Upper lobe of right lung (tissue), 1 donor: ENCODE data around the gene TIPRL. TPM values are rescaled to one million over a fixed set of nuclear protein-coding genes. Genes with fewer than 3 reads are reported as not detected.
"Not testable (repeated sequence)": the region's sequence is repeated elsewhere in the genome, so short reads cannot be mapped to it uniquely, and the experiment has no call there.

ENCODE experiments used
- ATAC-seq: fragments of 200-7000 bp; cut with Tn5 transposase; one replicate; pipeline ENCODE4 v1.9.1; 2020; ENCODE audit warnings: mild to moderate bottlenecking, moderate library complexity
- DNase-seq: peaks from one replicate; pipeline ENCODE4 v3.0.0-alpha.2; 2020
- H3K27ac ChIP-seq: fragments of 200-600 bp; one replicate; pipeline ENCODE4 v1.8.0; 2022
- H3K27me3 ChIP-seq: fragments of 200-600 bp; one replicate; pipeline ENCODE4 v1.8.0; 2022; ENCODE audit warnings: mild to moderate bottlenecking
- H3K36me3 ChIP-seq: fragments of 200-600 bp; one replicate; pipeline ENCODE4 v1.8.0; 2022
- H3K4me1 ChIP-seq: fragments of 200-600 bp; one replicate; pipeline ENCODE4 v1.8.0; 2022
- H3K4me3 ChIP-seq: fragments of 200-600 bp; one replicate; pipeline ENCODE4 v1.8.0; 2022; ENCODE audit warnings: mild to moderate bottlenecking
- H3K9me3 ChIP-seq: fragments of 200-600 bp; one replicate; pipeline ENCODE4 v1.8.0; 2022
- intact Hi-C: fragments of 100-400 bp; cut with DNase I; formaldehyde crosslinking; loops from one replicate; pipeline ENCODE4 v1.11.0; 2022
- total RNA-seq: library from RNA; stranded (reverse); fragmentation: NEBNext Ultra II Directional; extraction: Animal tissue kit (Norgen Biotek cat#: 25700); gene quantifications from one replicate; pipeline ENCODE4 v1.2.1, GENCODE V29; 2021
- TF ChIP-seq, protein P1 (sequence below): fragments of 200-600 bp; IDR thresholded peaks from one replicate; pipeline ENCODE4 v1.8.0; 2022; ENCODE audit warnings: antibody characterized with exemption
- donor health status: DM: no; HTN: yes; CAD: no; lungs with severe emphysema.

Gene TIPRL
- total RNA-seq, 1 donor from 2014 or later = 26.9 TPM

DNA sequence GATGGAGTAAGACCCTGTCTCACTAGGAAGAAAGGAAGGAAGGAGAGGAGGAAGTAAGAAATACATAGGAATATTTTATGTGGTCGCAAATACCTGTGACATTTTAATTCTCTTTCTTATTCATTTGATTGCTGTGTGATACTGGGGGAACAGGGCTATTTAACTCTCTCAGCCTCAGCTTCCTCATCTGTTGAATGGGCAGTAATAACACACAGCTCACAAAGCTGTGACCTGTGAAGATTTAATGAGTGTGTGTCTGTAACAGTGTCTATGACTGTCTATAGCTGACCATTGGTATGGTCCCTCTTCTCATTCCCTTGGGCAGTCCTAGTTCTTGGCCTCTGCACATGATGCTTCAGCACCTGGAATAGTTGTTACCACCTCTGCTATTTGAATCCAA lies 28.5 kb upstream of the TIPRL start:
- intact Hi-C loops = no loop called here
- Histone ChIP-seq H3K9me3 (no peaks in the 10 kb centered on the region), H3K4me3 (no peak overlapping the region), H3K36me3 (no peaks in the 10 kb centered on the region), H3K27ac (no peak overlapping the region), H3K4me1 (no peaks in the 10 kb centered on the region), H3K27me3 (no peaks in the 10 kb centered on the region)
- TF ChIP-seq, protein P1, sequence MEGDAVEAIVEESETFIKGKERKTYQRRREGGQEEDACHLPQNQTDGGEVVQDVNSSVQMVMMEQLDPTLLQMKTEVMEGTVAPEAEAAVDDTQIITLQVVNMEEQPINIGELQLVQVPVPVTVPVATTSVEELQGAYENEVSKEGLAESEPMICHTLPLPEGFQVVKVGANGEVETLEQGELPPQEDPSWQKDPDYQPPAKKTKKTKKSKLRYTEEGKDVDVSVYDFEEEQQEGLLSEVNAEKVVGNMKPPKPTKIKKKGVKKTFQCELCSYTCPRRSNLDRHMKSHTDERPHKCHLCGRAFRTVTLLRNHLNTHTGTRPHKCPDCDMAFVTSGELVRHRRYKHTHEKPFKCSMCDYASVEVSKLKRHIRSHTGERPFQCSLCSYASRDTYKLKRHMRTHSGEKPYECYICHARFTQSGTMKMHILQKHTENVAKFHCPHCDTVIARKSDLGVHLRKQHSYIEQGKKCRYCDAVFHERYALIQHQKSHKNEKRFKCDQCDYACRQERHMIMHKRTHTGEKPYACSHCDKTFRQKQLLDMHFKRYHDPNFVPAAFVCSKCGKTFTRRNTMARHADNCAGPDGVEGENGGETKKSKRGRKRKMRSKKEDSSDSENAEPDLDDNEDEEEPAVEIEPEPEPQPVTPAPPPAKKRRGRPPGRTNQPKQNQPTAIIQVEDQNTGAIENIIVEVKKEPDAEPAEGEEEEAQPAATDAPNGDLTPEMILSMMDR = no peak
- ATAC-seq = no peak
- no peak for DNase-seq

DNA sequence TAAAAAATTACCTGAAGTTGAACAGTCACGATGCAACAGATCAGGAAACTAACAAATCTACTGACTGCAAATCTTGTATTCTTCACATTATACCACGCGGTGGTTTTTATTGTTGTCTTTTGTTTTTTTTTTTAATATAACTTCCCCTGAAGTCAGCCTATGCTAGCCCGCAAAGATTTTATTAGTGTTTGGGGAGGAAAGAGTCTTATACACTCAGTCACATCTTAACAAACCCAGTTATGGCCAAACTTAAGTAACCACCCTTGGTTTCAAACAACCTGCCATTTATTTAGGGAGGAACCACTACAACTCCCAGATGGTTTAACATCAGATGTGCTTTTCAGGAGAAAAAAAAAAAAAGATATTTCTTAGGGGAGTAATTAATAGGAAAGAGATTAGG lies 26.8 kb upstream of the TIPRL start:
- ATAC-seq = no peak
- intact Hi-C loops = no loop called here
- no peaks in the 10 kb centered on the region for H3K4me1 ChIP-seq
- no peak overlapping the region for H3K27ac ChIP-seq
- DNase-seq = no peak
- H3K9me3 ChIP-seq = no peaks in the 10 kb centered on the region
- H3K27me3 ChIP-seq = no peaks in the 10 kb centered on the region
- TF ChIP-seq, protein P1 = no peak
- H3K36me3 ChIP-seq = no peaks in the 10 kb centered on the region
- H3K4me3 ChIP-seq = no peak overlapping the region

DNA sequence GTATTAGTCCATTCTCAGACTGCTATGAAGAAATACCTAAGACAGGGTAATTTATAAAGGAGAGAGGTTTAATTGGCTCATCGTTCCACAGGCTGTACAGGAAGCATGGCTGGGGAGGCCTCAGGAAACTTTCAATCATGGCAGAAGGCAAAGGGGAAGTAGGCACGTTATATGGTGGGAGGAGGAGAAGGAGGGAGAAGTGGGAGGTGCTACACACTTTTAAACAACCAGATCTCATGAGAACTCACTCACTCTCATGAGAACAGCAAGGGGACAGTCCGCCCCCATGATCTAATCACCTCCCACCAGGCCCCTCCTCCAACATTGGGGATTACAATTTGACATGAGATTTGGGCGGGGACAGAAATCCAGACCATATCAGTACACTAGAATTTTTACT lies 24.1 kb upstream of the TIPRL start:
- DNase-seq, H3K27me3 ChIP-seq, H3K27ac ChIP-seq, H3K36me3 ChIP-seq, intact Hi-C loops, H3K4me3 ChIP-seq, H3K4me1 ChIP-seq, H3K9me3 ChIP-seq: not testable (repeated sequence)
- ATAC-seq = peak; percentile 42

DNA sequence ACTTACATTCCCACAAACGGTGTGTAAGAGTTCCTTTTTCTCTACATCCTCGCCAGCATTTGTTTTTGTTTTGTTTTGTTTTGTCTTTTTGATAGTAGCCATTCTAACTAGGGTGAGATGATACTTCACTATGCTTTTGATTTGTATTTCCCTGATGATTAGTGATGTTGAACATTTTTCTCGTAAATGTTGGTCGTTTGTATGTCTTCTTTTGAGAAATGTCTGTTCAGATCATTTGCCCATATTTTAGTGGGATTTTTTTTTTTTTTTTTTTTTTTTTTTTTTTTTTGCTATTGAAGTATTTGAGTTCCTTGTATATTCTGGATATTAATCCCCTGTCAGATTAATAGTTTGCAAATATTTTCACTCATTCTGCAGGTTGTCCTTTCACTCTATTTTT lies 22.9 kb upstream of the TIPRL start:
- Histone ChIP-seq H3K4me3 (no peak overlapping the region), H3K4me1 (no peaks in the 10 kb centered on the region), H3K27me3 (no peaks in the 10 kb centered on the region), H3K36me3 (no peaks in the 10 kb centered on the region), H3K9me3 (no peaks in the 10 kb centered on the region), H3K27ac (no peak overlapping the region)
- intact Hi-C loops = no loop called here
- no peak for ATAC-seq
- TF ChIP-seq, protein P1 = no peak
- DNase-seq = no peak

DNA sequence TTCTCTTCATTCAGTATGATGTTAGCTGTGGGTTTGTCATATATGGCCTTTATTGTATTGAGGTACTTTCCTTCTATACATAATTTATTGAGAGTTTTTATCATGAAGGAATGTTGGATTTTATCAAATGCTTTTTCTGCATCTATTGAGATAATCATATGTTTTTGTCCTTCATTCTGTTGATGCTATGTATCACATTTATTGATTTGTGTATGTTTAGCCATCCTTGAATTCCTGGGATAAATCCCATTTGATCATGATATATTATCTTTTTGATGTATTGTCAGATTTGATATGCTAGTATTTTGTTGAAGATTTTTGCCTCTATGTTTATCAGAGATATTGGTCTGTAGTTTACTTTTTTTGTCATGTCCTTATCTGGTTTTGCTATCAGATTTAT lies 21.1 kb upstream of the TIPRL start:
- no peaks in the 10 kb centered on the region for H3K4me1 ChIP-seq
- no peaks in the 10 kb centered on the region for H3K27me3 ChIP-seq
- H3K36me3 ChIP-seq = no peaks in the 10 kb centered on the region
- ATAC-seq = no peak
- H3K27ac ChIP-seq = no peak overlapping the region
- H3K4me3 ChIP-seq = no peak overlapping the region
- TF ChIP-seq, protein P1 = no peak
- intact Hi-C loops = no loop called here
- no peak for DNase-seq
- no peaks in the 10 kb centered on the region for H3K9me3 ChIP-seq

DNA sequence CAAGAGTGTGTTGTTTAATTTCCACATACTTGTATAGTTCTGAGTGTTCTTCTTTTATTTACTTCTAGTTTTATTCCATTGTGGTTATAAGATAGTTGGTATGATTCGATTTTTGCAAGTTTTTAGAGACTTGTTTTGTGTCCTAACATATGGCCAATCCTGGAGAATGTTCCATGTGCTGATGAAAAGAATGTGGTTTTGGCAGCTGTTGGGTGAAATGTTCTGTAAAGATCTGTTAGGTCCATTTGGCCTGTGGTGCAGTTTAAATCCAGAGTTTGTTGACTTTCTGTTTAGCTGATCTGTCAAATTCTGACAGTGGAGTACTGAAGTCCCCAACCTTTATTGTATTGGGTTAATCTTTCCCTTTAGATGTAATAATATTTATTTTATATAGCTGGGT lies 19.5 kb upstream of the TIPRL start:
- DNase-seq (no peak), ATAC-seq (no peak)
- Histone ChIP-seq H3K27ac (no peak overlapping the region), H3K9me3 (no peaks in the 10 kb centered on the region), H3K36me3 (no peaks in the 10 kb centered on the region), H3K27me3 (no peaks in the 10 kb centered on the region), H3K4me1 (no peaks in the 10 kb centered on the region), H3K4me3 (no peak overlapping the region)
- TF ChIP-seq, protein P1 = no peak
- intact Hi-C loops = no loop called here
